HG02973 (cell line): Measurements from ENCODE around the gene LIN52.

Experiments
- ATAC-seq: cut with Tn5 transposase; IDR thresholded peaks from one replicate; pipeline ENCODE4 v1.9.1; 2021; ENCODE audit warnings: moderate library complexity; ENCODE audit not compliant: unreplicated experiment

Gene LIN52

DNA sequence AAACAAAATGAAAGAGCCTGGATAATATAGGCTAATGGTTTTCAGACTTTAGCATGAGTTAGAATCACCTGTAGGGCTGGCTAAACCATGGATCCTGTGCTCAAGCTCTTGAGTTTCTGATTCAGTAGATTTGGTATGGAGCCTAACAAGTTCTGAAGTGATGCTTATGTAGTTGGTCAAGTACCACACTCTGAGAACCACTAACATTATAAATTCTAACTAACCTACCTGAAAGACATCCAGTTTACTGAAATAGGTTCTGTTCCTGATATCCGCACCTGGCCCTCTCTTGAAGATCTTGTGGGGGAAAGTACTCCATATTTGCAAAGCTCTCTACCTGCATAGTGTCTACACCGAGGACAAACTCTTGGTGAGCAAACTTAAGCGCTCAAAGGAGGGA lies 95.1 kb downstream of the LIN52 start:
- no peak for ATAC-seq

DNA sequence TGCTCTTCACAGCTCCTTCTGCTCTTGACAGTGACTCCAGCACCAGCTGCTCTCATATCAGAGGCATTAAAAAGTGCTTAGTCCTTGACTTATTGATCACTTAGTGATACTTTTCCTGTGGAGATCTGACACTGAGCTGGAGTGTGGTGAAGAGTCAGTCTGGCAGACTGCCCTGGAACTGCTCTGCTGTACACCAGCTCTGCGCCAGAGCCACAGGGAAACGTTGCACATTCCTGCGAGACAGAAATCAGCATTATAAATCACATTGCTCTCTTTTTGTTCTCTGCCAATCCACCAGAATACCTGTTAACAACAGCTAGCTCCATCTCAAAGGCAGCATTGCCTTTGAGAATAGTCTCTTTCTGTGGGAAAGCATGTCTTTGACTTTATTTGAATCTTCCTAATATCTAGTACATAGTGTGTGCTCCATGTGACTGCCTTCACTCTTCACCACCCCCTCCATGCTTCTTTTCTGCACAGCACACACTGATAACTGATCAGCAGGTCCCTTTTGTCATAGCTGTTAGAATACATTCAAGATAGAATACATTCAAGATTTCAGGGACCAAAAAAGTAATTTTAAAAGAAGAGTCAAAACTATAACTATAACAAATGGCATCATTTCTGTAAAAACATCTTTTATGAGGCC lies 106.3 kb downstream of the LIN52 start:
- no peak for ATAC-seq

GRCh38 chr14:74194506-74195274 lies 109.9 kb downstream of the LIN52 start:
- ATAC-seq = no peak

DNA sequence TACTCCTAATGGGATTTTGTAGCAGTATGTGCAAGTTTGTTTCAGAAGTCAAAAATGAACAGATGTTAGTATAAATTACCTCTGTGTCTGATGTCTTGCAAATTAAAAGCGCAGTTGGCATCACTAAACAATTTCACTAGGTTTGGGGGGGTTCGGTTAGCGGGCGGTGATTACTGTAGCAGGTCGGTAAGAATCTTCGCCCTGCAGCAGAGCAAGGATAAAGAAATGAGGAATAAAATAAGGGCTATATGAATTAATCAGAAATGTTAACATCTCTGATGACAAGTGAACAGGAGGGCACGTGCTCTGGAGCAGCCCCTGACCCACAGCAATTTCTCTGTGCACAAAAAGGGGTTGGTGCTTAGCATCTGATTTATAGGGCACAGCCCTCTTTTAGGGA lies 110.9 kb downstream of the LIN52 start:
- ATAC-seq = no peak

DNA sequence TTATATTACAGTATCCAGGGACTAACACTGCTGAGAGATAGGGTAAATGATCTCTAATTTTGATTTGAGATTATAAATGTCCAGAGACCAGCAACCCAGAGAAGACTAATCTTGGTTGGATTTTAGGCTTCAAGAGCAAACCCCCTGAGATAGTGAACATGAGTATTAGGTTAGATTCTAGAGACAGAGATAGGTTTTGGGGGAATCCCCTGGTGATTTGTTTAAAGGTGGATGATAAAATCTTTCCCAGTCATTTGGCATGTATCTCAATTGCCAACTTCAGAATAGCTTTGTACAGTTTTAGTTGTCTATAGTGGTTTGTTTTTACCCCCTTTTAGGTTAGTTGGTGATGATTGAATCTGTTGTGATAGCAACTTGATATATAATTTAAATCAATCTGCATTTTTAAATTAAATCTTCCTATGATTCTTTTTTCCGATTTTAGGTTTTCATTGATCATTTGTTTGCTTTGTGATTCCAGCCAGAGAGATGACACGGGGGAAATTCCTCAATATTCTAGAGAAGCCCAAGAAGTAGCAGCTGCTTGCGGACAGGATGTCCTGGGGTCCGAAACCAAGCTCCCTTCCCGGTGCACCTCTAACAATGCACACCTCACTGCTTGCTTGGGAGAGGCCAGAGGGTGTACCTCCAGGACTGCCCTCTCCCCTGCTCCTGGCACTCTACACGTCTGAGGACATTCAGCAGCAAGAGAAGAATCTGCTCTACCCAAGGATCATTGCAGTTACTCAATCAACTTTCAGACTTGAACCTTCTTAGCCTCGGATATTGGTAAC lies 113.9 kb downstream of the LIN52 start:
- no peak for ATAC-seq

DNA sequence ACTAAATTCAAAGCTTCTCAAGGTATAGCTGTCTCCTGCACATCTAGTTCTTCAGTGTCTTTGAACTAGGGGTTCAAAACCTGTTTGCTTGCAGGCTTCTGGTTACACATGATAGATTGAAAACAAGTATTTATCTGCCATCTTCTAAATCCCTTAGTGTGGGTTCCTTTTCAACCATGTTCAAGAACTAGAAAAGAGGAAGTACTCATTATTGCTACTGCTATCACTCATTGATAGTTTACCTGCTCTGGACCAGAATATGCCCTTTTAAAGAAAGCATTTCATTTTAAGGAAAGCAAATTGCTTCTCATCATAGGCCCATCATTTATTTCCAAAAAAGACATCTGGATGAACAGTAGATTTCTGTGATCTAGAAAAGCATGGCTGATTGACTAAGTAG lies 117.4 kb downstream of the LIN52 start:
- no peak for ATAC-seq

- ATAC-seq = no peak
Measured at GRCh38 chr14:74203639-74204038, 118.9 kb downstream of the LIN52 start.

- ATAC-seq = no peak
Measured at GRCh38 chr14:74204491-74204890, 119.7 kb downstream of the LIN52 start.

DNA sequence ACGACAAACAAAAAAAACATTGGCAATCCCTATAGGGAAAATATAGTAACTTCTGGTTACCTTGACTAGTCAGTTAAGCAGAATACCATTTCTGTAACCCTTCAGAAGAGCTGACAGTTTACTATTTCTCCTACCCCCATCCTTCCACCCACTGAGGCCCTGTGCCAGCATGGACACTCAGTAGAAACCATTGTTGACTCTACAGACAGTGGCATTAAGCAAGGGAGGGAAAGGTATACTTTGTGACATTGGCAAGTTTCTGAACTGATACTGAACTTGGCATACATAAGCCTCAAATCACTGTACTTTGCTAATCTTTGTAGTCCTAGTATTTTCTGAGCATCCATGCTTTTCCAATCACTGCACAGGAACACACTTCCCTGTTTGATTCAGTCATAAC lies 121.1 kb downstream of the LIN52 start:
- no peak for ATAC-seq

- no peak for ATAC-seq
Measured at GRCh38 chr14:74207943-74208342, 123.2 kb downstream of the LIN52 start.

- ATAC-seq = no peak
Measured at GRCh38 chr14:74208642-74209041, 123.9 kb downstream of the LIN52 start.

DNA sequence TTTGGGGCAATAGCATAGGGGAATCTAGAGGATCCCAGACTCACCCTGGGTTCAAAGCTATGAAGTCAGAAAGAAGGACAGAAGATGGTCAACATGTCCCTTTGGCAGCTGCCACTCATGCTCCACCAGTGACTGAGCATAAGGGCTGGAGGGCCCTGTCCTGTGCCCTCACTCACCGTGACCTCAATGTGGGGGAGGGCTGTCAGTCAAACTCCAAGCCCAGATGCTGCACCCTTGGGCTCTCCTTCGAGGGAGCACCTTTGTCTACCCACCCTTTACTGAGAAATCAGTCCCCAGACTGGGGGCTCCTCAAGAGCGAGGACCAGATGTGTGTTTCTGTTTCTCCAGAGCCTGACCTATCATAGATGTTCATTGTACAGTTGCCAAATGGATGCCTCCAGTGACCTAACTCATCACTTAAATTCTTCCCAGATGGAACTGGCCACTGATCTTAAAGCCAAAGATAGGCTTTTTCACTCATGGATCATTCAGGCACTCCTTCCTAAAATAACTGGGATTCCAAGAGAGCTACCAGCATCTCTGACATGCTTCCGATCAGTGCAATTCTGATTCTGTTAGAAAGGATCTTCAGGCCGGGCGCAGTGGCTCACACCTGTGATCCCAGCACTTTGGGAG lies 127.3 kb downstream of the LIN52 start:
- no peak for ATAC-seq

DNA sequence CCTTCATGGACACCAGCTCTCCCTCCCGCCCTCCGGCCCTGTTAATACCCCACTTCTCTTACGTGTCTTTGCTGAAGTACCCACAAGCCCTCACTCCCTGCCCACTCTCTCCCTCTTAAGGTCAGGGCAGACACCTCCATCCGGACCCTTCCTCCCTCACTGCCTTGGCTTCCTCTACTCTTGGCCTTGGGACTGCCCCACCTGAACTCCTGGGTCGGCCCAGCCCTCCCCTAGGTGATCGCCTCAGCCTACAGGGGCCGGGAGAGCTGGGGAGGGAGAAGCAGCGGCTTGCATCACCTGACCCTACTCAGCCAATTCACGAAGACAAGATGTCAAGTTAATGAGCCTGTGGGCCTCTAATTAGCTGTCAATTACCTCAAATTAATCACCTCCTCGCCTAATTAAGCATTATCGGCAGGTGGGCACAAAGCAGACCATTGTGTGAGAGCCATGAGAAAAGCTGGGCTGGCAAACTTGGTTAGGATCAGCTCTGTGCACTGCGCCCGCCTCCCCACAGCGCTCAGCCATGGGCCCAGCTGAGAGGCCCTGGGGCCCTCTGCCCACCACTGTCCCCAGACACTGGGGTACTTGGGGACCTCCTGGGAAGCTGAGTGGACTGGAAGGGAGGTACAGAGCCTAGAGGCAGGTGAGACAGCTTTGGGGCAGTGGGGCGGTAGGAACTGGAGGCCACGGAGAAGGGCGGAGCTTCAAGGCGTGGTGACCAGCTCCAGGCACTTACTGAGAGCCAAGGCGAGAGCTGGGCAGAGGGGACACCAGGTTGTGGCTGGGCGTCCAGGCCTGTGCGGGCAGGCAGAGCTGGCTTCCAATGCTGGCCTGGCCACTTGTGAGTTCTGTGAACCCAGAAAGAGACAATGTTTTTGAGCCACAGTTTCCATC lies 129.4 kb downstream of the LIN52 start:
- ATAC-seq = no peak

DNA sequence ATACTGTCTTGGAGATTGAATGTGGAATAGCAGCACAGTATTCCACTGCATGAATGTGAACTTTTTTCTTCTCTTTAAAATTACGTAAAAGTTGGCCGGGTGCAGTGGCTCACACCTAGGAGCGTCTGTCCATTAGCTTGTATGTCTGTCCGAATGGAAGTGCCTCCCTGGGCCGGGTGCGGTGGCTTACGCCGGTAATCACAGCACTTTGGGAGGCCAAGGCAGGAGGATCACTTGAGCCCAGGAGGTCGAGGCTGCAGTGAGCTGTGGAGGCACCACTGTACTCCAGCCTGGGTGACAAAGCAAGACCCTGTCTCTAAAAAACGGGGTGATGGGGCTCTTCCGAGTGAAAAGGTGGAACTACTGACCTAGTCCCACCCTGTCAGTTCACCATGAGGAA lies 131.9 kb downstream of the LIN52 start:
- no peak for ATAC-seq

DNA sequence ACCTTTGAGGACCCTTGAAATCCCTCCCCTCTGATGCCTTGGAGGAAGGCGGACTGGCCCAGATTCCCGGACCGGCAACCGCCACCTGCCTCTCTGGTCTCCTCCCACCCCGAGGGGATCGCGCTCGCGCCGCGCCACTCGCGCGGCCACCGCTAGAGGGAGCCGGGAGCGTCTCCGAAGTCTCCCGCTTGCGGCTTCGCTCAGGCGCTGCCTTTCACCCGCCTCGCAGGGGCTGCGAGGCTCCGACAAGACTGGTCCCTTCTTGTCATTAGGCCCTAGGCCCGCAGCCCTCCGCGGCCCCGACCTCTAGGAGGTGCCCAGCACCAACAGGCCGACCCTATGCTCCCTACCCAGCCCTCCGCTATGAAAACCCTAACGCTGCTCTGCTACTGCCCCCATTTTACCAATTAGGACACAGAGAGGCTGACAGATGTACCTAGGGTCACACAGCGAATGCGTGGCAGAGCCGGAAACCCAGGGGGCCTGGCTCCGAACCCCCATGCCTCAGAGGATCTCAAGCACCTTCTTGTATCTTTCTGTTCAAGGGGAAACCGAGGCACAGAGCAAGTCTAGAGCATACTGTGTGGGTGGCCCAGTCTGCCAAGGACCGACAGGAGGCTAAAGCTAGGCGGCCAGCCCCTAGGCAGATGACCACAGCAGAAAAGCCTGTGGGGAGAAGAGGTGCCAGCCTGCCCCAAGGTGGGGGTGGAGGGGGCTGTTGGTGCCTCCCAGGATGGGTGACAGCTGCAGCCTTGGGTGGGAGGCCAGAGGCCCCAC lies 133.1 kb downstream of the LIN52 start:
- ATAC-seq = peak; percentile 72

DNA sequence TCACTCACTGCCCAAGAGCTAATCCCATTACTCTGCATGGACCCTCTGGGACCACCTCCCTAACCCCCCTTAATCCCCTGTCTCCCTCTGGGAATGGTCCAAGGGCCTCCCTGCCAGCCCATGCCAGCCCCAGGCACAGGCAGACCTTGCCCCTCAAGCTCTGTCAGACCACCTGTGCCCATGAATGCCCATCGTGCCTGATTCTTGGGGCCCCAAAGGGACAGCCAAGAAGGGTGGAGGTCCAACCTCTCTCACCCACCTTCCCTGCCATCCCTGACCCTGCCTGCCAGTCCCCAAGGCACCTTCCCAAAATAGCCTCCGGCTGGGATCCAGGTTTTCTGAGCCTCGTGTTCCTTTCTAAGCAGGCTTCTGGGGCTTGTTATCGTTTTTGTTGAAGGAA lies 133.7 kb downstream of the LIN52 start:
- ATAC-seq = no peak

- no peak for ATAC-seq
Measured at GRCh38 chr14:74219277-74220205, 134.8 kb downstream of the LIN52 start.

- no peak for ATAC-seq
Measured at GRCh38 chr14:74220991-74221390, 136.2 kb downstream of the LIN52 start.

DNA sequence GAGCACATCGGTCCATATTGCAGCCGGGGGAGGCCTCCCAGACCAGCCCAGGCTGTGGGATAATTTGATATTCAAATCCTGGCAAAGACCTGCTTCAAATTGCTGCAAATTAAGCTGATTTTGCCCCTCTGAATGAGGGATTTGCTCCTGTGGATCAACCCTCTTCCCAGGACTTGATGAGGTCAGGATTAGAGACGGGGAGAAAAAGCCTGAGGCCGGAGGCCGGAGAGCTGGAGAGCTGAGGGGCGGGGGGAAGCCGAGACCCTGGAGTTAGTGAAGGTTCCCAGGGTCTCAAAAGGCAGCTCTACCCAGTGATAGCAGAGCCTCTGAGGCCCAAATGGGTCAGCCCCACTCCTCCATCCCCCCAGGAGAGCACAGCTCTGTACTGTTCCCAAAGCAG lies 137.0 kb downstream of the LIN52 start:
- no peak for ATAC-seq
